ENCODE data around the gene TUBB2B. TPM values are rescaled to one million over a fixed set of nuclear protein-coding genes. Genes with fewer than 3 reads are reported as not detected.
A peak's percentile ranks its signal among the peaks of the same experiment; 100 is the strongest.

TUBB2B gene
- total and polyA plus RNA-seq, 9 of the 15 experiments (the other 6 are each of a cell fraction or from before 2014, with no cell fraction given) = 0.11 to 9.7 (median 4.6) TPM

DNA sequence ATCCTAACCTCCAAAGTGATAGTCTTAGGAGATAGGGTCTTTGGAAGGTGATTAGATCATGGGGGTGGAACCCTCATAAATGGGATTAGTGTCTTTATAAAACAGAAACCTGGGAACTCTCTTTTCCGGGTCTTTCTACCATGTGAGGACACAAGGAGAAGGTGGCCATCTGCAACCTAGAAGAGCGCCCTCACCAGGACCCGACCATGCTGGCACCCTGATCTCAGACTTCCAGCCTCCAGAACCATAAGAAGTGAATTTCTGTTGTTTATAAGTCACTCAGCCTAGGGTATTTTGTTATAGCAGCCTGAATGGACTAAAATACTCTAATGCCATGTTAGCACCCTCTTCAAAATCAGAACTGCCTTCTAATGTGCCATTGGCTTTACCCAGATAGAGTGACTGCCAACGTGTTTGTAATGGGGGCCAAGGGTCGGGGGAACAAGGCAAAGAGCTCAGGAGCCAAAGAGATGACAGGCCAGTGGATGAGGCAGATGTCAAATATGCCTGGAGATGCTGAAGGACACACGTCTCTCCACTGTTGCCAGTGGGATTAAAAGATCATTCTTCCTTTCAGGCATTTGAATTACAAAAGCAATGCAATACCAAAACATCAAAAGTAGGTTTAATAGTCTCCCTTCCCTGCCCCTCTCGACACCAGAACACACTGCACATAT is 21.0 kb downstream of the TUBB2B start (continued):
- TF ChIP-seq, protein P1, sequence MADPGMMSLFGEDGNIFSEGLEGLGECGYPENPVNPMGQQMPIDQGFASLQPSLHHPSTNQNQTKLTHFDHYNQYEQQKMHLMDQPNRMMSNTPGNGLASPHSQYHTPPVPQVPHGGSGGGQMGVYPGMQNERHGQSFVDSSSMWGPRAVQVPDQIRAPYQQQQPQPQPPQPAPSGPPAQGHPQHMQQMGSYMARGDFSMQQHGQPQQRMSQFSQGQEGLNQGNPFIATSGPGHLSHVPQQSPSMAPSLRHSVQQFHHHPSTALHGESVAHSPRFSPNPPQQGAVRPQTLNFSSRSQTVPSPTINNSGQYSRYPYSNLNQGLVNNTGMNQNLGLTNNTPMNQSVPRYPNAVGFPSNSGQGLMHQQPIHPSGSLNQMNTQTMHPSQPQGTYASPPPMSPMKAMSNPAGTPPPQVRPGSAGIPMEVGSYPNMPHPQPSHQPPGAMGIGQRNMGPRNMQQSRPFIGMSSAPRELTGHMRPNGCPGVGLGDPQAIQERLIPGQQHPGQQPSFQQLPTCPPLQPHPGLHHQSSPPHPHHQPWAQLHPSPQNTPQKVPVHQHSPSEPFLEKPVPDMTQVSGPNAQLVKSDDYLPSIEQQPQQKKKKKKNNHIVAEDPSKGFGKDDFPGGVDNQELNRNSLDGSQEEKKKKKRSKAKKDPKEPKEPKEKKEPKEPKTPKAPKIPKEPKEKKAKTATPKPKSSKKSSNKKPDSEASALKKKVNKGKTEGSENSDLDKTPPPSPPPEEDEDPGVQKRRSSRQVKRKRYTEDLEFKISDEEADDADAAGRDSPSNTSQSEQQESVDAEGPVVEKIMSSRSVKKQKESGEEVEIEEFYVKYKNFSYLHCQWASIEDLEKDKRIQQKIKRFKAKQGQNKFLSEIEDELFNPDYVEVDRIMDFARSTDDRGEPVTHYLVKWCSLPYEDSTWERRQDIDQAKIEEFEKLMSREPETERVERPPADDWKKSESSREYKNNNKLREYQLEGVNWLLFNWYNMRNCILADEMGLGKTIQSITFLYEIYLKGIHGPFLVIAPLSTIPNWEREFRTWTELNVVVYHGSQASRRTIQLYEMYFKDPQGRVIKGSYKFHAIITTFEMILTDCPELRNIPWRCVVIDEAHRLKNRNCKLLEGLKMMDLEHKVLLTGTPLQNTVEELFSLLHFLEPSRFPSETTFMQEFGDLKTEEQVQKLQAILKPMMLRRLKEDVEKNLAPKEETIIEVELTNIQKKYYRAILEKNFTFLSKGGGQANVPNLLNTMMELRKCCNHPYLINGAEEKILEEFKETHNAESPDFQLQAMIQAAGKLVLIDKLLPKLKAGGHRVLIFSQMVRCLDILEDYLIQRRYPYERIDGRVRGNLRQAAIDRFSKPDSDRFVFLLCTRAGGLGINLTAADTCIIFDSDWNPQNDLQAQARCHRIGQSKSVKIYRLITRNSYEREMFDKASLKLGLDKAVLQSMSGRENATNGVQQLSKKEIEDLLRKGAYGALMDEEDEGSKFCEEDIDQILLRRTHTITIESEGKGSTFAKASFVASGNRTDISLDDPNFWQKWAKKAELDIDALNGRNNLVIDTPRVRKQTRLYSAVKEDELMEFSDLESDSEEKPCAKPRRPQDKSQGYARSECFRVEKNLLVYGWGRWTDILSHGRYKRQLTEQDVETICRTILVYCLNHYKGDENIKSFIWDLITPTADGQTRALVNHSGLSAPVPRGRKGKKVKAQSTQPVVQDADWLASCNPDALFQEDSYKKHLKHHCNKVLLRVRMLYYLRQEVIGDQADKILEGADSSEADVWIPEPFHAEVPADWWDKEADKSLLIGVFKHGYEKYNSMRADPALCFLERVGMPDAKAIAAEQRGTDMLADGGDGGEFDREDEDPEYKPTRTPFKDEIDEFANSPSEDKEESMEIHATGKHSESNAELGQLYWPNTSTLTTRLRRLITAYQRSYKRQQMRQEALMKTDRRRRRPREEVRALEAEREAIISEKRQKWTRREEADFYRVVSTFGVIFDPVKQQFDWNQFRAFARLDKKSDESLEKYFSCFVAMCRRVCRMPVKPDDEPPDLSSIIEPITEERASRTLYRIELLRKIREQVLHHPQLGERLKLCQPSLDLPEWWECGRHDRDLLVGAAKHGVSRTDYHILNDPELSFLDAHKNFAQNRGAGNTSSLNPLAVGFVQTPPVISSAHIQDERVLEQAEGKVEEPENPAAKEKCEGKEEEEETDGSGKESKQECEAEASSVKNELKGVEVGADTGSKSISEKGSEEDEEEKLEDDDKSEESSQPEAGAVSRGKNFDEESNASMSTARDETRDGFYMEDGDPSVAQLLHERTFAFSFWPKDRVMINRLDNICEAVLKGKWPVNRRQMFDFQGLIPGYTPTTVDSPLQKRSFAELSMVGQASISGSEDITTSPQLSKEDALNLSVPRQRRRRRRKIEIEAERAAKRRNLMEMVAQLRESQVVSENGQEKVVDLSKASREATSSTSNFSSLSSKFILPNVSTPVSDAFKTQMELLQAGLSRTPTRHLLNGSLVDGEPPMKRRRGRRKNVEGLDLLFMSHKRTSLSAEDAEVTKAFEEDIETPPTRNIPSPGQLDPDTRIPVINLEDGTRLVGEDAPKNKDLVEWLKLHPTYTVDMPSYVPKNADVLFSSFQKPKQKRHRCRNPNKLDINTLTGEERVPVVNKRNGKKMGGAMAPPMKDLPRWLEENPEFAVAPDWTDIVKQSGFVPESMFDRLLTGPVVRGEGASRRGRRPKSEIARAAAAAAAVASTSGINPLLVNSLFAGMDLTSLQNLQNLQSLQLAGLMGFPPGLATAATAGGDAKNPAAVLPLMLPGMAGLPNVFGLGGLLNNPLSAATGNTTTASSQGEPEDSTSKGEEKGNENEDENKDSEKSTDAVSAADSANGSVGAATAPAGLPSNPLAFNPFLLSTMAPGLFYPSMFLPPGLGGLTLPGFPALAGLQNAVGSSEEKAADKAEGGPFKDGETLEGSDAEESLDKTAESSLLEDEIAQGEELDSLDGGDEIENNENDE (IDR thresholded peaks at IDR 0.05; ENCODE audit: low read depth, low read length) = no peak
- TF ChIP-seq CTCFL (IDR thresholded peaks at IDR 0.05; ENCODE audit: borderline replicate concordance, insufficient read depth, low read depth, low read length, poor library complexity, severe bottlenecking) = peak; percentile 33
